Islet of Langerhans (tissue), 1 donor: ENCODE results near the gene LRBA.
A peak's percentile ranks its signal among the peaks of the same experiment; 100 is the strongest.
"Not testable (repeated sequence)": the region's sequence is repeated elsewhere in the genome, so short reads cannot be mapped to it uniquely, and the experiment has no call there.

Source experiments
- FAIRE-seq: peaks from one replicate; lab custom pipeline; 2011; peaks lifted over from hg19 to GRCh38; lab: Jason Lieb, UNC

The LRBA gene

DNA sequence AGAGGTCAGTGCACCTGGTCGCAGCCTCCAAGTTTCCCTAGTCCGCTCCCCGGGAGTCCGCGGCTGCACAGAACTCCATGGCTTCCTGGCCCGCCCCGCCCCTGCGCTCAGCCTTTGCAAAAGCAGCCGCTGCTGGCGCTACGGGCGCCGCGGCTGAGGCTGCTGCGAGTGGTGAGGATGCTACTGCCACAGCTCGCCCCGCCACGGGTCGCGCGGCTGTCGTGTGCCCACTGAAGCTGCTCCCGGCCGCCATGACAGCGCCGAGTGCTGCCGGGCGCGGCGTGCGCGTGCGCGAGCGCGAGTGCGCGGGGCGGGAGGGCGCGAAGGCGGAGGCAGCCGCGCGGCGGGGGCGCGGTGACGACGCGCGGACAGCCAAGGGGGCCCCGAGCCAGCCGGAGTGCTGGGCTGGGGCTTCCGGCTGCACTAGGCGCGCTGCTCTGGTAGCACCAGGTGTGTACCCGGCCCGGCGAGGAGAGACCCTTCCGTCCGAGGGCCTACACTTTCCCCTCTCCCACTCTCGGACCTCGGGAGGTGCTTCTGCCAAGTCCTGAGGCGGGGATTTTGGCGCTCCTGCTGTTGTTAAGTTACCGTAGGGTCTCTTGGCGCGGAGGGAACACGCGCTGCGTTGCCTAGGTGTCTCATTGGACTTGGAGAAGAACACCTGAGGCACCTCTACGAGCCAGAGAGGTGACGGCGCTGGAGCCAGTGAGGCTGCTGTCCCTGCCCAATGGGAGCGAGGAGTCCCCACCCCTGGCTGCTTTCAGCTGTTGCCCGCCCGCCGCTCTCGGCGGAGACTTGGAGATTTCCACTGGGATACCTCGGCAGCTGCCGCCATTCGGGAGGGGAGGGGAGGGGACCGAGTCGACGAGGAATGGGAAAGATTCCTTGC is 619 bp upstream of the LRBA start:
- no peak for FAIRE-seq

GRCh38 chr4:151013944-151014343 is 1.1 kb downstream of the LRBA start:
- peak; percentile 36 for FAIRE-seq

DNA sequence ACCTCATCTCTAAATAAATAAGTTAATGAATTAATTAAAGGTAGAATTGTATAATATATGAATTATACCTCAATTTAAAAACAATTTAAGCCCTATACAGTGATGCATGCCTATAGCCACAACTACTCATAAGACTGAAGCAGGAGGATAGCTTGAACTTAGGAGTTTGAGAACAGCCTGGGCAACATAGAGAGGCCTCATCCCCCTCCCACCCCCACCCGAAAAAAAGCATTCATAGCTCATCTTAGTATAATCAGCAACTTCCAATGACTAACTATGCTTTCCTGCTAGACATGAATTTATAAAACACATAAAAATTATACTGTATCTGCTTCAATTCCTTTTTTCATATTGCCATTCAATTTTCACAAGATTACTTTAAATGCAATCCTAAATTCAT is 1.6 kb downstream of the LRBA start:
- no peak for FAIRE-seq

- FAIRE-seq = no peak
Measured at GRCh38 chr4:151012820-151013219, 2.3 kb downstream of the LRBA start.

DNA sequence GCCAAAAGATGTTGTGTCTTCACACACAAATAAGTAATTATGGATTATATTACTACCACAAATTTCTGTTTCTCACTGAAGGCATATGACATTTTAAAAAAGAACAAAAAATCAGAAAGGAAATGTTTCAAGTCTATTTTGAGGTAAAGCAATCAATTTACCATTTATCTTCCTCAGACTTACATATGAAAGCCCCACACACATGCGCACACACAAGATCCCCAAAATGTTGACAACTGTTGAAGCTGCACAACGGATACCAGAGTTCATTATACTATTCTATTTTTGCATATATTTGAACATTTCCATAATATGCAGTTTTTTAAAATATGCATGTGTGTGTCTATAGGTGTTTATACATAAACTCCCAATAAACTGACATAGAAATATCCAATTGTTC is 2.7 kb downstream of the LRBA start:
- FAIRE-seq = no peak

GRCh38 chr4:151004222-151004621 is 10.9 kb downstream of the LRBA start:
- no peak for FAIRE-seq

- FAIRE-seq = no peak
Measured at GRCh38 chr4:151000747-151001429, 14.2 kb downstream of the LRBA start.

DNA sequence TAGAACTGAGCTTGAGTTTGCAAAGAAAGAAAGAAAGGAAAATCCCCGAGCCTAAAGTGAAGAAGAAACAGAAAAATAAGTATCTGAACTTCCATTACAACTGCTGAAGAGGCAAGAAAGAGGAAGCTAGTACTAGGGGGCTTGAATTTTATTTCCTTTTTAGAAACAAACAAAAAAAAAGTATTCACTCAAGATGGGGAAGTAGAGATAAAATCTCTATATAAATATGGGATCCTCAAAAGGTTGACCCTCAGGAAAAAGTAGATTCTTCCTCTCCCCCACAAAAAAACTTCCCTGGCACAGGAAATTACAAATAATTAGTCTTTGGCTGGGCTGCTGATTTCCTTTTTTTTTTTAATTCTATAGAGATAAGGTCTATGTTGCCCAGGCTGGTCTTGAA is 16.0 kb downstream of the LRBA start:
- FAIRE-seq = no peak

DNA sequence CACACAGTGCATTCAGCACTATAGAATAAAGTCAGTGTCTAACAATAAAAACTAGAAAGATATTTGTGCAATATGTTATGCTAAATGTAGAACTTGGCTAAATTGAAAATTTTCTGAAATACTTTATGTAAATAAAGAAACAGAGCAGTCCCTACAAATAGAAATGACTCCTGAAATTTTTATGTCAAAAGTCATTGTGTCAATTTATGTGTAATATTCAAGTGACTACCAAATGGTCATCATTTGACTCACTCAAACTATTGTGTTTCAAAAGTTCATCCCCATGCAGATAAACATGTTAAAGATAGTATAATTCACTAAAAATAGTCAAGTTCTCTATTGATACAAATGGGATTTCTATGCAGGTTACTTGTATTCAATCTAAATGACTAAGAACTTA is 17.9 kb downstream of the LRBA start:
- no peak for FAIRE-seq

GRCh38 chr4:150994721-150995120 is 20.4 kb downstream of the LRBA start:
- no peak for FAIRE-seq

DNA sequence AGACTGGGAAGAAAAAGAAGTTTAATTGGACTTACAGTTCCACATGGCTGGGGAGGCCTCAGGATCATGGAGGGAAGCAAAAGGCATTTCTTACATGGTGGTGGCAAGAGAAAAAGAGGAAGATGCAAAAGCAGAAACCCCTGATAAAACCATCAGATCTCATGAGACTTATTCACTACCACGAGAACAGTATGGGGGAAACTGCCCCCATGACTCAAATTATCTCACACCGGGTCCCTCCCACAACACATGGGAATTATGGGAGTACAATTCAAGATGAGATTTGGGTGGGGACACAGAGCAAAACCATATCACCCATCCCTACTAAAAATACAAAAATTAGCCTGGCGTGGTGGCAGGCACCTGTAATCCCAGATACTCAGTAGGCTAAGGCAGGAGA is 21.5 kb downstream of the LRBA start:
- not testable (repeated sequence) for FAIRE-seq

GRCh38 chr4:150990993-150991392 is 24.1 kb downstream of the LRBA start:
- no peak for FAIRE-seq

DNA sequence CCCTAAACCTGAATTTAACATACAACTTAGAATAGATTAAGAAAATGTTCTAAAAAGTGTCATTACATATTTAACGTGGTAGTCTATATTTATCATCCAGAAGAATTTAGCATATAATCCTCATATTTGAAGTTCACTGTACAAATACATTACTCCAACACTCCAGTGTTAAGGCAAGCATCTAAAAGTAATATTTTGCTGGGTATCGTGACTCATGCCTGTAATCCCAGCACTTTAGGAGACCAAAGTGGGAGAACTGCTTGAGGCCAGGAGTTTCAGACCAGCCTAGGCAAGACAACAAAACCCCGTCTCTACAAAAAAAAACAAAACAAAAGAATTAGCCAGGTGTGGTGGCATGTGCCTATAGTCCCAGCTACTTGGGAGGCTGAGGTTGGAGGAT is 24.8 kb downstream of the LRBA start:
- FAIRE-seq = no peak

DNA sequence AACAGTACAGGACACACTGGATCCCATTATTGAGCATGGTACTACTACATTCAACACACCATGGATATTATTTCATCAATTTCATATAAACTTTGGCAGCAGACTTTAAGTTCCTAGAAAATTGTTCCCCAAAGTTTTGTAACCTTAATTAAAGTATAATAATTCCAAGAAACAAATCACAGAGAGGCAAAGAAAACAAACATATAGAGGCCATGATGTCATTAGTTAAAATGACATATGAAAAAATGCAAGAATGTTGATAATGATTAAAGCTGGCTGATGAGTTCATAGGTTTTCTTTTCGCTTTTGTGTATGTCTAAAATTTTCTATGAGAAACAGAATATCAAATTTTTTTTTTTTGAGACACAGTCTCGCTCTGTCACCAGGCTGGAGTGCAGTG is 26.8 kb downstream of the LRBA start:
- FAIRE-seq = no peak

DNA sequence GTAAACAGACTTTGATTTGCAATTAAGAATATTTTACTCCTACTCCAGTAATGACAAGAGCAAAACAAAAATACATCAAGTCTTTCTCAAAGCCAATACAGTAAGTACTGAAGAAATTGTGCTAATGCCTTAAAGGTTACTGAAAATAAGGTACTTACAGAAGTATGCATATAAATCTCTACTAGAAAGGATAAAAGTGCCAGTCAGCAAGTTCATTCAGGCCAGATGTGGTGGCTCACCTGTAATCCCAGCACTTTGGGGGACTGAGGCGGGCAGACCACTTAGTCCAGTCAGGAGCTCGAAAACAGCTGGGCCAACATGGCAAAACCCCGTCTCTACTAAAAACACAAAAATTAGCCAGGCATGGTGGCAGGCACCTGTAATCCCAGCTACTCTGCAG is 27.9 kb downstream of the LRBA start:
- no peak for FAIRE-seq

DNA sequence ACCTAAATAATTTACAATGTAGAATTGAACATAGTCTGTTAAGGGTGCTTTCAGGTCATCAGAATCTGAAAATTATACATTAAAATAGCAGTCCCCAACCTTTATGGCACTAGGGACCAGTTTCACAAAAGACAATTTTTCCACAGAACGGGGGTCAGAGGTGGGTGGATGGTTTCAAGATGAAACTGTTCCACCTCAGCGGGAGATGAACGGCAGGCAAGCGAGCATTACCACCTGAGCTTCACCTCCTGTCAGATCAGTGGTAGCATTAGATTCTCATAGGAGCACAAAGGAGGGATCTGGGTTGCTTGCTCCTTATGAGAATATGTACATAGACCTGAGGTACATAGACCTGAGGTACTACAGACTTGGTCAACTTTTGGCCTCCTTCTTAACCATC is 29.0 kb downstream of the LRBA start:
- FAIRE-seq = no peak

GRCh38 chr4:150983851-150984250 is 31.2 kb downstream of the LRBA start:
- no peak for FAIRE-seq

DNA sequence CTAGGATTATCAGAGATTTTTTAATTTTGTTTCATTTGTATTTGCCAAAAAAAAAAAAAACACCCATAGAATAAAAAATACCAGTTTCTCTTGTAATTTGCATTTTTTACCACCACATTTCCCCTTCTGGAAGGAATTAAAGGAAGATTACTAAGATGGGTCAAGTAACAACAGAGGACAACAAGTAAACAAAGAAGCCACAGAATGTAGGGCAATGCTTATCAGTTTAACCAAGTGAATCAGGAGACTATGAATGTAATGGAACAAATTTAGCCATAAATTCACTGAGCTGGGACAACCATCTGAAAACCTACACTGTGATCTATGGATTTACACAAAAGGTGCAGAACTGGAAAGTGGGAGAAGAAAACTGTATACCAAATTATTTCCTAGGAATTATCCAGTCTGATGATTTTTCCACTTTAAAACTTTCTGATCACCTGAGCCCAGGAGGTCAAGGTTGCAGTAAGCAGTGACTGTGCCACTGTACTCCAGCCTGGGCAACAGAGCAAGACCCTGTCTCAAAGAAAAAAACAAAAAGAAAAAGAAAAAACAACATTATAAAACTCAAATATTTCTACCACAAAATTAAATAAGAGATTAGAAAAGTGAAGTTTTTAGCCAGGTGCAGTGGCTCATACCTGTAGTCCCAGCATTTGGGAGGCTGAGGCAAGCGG is 32.4 kb downstream of the LRBA start:
- FAIRE-seq = no peak

DNA sequence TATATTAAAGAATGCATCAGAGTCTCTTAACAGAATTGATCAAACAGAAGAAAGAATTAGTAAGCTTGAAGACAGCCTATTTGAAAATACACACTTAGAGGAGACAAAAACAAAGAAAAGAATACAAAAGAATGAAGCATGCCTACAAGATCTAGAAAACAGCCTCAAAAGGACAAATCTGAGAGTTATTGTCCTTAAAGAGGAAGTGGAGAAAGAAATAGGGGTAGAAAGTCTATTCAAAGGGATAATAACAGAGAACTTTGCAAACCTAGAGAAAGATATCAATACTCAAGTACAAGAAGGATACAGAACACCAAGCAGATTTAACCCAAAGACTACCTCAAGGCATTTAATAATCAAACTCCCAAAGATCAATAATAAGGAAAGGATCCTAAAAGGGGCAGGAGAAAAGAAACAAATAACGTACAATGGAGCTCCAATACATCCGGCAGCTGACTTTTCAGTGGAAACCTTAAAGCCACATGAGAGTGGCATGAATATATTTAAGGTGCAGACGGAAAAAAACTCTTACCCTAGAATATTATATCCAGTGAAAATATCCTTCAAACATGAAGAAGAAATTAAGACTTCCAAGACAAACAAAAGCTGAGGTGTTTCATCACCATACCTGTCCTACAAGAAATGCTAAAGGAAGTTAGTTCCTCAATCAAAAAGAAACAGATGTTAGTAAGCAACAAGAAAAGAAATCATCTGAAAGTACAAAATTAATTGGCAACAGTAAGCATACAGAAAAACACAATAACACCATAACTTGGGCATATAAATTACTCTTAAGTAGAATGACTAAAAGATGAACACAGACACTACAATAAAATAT is 36.1 kb downstream of the LRBA start:
- FAIRE-seq = peak; percentile 49

DNA sequence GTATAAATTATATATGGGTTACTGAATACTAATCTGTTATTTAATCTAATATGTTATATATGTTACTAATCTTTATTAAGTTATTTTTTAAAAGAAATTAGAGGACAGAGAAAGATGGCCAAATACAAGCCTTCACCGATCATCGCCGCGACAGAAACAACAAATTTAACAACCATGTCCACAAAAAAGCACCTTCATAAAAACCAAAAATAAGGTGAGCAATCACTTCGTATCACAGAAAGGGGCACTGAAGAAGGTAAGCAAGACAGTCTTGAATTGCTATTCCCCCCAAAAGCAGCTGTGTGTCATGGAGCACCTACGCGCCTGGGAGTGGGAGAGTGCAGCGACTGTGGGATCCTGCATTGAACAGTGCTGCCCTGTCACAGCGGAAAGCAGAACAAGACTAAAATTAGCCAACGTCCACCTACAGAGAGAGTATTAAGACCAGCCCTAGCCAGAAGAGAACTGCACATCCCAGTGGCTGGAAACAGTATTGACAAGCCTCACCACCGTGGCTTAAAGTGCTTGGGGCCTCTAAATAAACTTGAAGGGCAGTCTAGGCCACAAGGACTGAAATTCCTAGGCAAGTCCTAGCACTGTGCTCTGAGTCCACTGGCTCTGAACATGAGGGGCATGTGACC is 38.5 kb downstream of the LRBA start:
- no peak for FAIRE-seq

- no peak for FAIRE-seq
Measured at GRCh38 chr4:150974750-150975149, 40.3 kb downstream of the LRBA start.

- FAIRE-seq = no peak
Measured at GRCh38 chr4:150974252-150974640, 40.8 kb downstream of the LRBA start.
